Measurements from ENCODE around the gene CPNE4. TPM values are rescaled to one million over a fixed set of nuclear protein-coding genes. Genes with fewer than 3 reads are reported as not detected.

CPNE4 gene
- total RNA-seq, 2 donors from 2014 or later: 0.16 TPM; not detected in 1

DNA sequence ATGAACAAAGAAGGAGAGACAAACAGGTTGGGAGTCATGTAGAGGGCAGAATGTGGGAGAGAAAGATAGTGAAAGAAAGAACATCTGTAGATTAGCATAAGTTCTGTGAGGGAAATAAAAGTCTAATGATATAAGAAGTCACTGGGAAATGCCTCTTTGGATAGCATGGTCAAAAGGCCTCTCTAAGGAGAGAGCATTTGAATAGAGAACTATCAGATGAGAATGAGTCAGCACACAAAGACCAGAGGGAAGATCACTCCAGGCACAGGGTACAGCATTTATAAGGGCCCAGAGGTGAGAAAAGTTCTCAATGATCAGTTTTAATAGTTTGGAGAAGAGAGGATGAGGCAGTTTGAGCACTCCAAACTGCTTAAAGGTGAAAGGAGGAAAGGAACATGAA is 7.9 kb upstream of the CPNE4 start:
- no peak overlapping the region for H3K27ac ChIP-seq

DNA sequence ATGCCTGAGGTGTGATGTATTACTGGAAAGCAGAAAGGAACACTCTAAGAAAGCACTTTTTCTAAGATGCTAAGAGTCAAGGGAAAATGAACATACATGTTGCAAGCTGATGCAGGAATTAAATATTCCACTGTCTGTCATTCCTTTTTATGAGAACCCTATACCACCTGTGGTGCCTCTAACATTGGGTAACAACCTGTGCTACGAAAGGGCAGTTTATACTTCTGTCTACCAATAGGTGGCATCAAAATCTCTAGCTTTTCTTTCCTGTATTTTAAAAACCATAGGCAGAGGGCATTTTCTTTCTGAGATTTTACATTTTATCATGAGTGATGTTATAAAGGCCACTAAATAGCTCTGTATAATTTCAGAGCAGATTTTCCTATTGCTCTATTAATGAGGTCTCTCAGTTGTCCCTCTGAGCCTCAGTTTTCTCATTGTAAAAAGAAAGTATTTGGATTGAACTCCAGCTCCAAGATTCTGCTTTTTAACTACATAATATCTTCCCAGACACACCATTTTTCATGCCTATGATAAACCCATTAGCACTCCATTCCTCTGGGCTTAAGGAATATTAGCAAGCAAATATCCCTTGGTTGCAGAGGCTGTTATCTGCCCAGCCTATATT is 3.5 kb upstream of the CPNE4 start:
- Histone ChIP-seq H3K27me3 (peaks cover 19% of the 10 kb centered on the region), H3K4me3 (no peak overlapping the region), H3K9ac (ENCODE audit: low read depth in 2 of 2, low read length in 2 of 2) (no peak overlapping the region), H3K36me3 (no peaks in the 10 kb centered on the region), H3K9me3 (no peaks in the 10 kb centered on the region), H3K4me1 (no peaks in the 10 kb centered on the region), H3K27ac (no peak overlapping the region)
- TF ChIP-seq, protein P1, sequence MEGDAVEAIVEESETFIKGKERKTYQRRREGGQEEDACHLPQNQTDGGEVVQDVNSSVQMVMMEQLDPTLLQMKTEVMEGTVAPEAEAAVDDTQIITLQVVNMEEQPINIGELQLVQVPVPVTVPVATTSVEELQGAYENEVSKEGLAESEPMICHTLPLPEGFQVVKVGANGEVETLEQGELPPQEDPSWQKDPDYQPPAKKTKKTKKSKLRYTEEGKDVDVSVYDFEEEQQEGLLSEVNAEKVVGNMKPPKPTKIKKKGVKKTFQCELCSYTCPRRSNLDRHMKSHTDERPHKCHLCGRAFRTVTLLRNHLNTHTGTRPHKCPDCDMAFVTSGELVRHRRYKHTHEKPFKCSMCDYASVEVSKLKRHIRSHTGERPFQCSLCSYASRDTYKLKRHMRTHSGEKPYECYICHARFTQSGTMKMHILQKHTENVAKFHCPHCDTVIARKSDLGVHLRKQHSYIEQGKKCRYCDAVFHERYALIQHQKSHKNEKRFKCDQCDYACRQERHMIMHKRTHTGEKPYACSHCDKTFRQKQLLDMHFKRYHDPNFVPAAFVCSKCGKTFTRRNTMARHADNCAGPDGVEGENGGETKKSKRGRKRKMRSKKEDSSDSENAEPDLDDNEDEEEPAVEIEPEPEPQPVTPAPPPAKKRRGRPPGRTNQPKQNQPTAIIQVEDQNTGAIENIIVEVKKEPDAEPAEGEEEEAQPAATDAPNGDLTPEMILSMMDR (IDR thresholded peaks at IDR 0.05): peak; percentile 29
- intact Hi-C loops (cut with DNase I): loop anchor here (5.0 kb wide), 1 partner anchor 169 kb away; no protein-coding TSS in a partner anchor
- DNase-seq: no peak

More for the DNA sequence above, 7.9 kb upstream of the CPNE4 start:
- Histone ChIP-seq H3K4me3 (no peak overlapping the region), H3K9me3 (no peaks in the 10 kb centered on the region), H3K4me1 (no peaks in the 10 kb centered on the region), H3K27me3 (no peaks in the 10 kb centered on the region), H3K36me3 (no peaks in the 10 kb centered on the region), H3K9ac (ENCODE audit: low read depth in 2 of 2, low read length in 2 of 2) (no peak overlapping the region)
- TF ChIP-seq, protein P1 (IDR thresholded peaks at IDR 0.05): no peak
- intact Hi-C loops (cut with DNase I): no loop called here
- no peak for DNase-seq

DNA sequence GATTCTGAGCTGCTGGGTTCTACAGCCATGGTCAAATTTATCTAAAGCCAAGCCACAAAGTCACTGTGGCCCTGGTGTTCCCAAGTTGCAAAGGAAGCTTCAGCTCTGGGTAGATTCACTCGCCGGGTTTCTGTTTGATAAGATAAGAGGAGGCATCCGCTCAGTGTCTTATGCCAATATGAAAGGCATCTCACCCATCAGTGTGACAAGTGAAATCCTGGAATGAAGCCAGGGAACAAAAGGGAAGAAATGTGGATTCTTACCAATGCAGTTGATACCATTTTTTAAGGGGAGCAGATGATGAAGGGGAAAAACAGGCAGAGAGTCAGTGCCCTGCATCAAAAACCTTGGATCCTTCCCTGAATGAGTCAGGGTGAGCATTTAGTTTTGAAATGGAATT is 2.8 kb upstream of the CPNE4 start:
- Histone ChIP-seq H3K9ac (ENCODE audit: low read depth in 2 of 2, low read length in 2 of 2) (no peak overlapping the region), H3K9me3 (no peaks in the 10 kb centered on the region), H3K36me3 (no peaks in the 10 kb centered on the region), H3K4me3 (no peak overlapping the region), H3K27ac (no peak overlapping the region), H3K4me1 (no peaks in the 10 kb centered on the region), H3K27me3 (peaks cover 22% of the 10 kb centered on the region)
- TF ChIP-seq, protein P1 (IDR thresholded peaks at IDR 0.05): no peak
- DNase-seq: no peak
- intact Hi-C loops (cut with DNase I): loop anchor here (5.0 kb wide), 1 partner anchor 170 kb away; no protein-coding TSS in a partner anchor

DNA sequence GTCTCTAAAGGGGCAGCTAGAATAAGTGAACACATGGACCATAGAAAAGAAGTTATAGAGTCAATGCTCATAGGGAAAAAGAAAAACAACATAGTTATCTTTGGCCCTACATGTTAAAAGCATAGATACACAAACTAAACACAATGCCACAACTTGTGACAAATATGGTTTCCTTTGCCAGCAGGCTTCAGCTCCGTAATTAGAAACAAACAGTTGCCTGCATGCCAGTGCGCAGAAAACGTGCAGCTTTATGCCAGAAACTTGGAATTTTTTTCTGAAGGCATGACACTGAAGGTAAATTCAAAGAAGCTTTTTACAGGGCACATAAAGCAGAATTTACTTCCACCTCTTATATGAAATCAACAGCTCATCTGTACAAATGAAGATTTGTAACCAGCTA is 2.2 kb upstream of the CPNE4 start:
- no peak for DNase-seq
- Histone ChIP-seq H3K4me3 (no peak overlapping the region), H3K36me3 (no peaks in the 10 kb centered on the region), H3K9me3 (no peaks in the 10 kb centered on the region), H3K27ac (no peak overlapping the region), H3K4me1 (no peaks in the 10 kb centered on the region), H3K27me3 (peaks cover 23% of the 10 kb centered on the region), H3K9ac (ENCODE audit: low read depth in 2 of 2, low read length in 2 of 2) (no peak overlapping the region)
- intact Hi-C loops (cut with DNase I): loop anchor here (5.0 kb wide), 1 partner anchor 170 kb away; no protein-coding TSS in a partner anchor
- TF ChIP-seq, protein P1 (IDR thresholded peaks at IDR 0.05): no peak

DNA sequence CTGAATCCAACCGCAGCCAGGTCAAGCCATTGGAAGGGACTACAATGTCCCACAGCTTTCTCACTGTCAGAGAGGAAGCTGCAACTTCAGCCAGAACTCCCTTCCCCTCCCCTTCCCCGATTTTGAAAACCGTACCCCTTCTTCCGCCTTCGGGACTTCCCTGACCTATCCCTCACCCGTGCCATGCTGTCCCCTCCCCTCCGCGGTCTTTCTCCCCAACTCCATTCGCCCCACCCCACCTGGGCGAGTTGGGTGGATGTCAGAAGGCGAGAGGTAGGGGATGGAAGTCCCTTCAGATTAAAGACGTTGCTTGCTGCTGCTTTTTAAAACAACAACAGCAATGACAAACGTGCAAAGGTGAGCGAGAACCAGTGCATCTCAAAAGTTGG is 723 bp downstream of the CPNE4 start:
- TF ChIP-seq, protein P1 (IDR thresholded peaks at IDR 0.05): no peak
- Histone ChIP-seq H3K27me3 (peaks cover 29% of the 10 kb centered on the region), H3K36me3 (no peaks in the 10 kb centered on the region), H3K4me1 (no peaks in the 10 kb centered on the region), H3K4me3 (no peak overlapping the region), H3K9me3 (no peaks in the 10 kb centered on the region), H3K9ac (ENCODE audit: low read depth in 2 of 2, low read length in 2 of 2) (no peak overlapping the region), H3K27ac (no peak overlapping the region)
- DNase-seq: no peak
- intact Hi-C loops (cut with DNase I): no loop called here
